Calu3 (cell line): Measurements from ENCODE around the gene OR10A4. TPM values are rescaled to one million over a fixed set of nuclear protein-coding genes. Genes with fewer than 3 reads are reported as not detected.
"Not testable (repeated sequence)": the region's sequence is repeated elsewhere in the genome, so short reads cannot be mapped to it uniquely, and the experiment has no call there.

Experiments used
- BruUV-seq: library from RNA; stranded (reverse); fragments of 400-500 nt; replicated peaks from 2 replicates; lab custom pipeline; 2021; lab: Mats Ljungman, UMichigan
- CTCF ChIA-PET: fragments of 300-600 bp; sonication (Branson Sonifier 250); formaldehyde crosslinking; loops from one replicate; lab custom pipeline; 2022; ENCODE audit warnings: antibody characterized with exemption; lab: Charles Lee
- DNase-seq: peaks from one replicate; pipeline ENCODE4 v3.0.0; 2022
- H3K27ac Mint-ChIP-seq: one replicate; pipeline ENCODE4 v1.8.0; 2022; ENCODE audit warnings: mixed read lengths; ENCODE audit not compliant: unreplicated experiment
- H3K27me3 Mint-ChIP-seq: one replicate; pipeline ENCODE4 v1.8.0; 2022; ENCODE audit warnings: mixed read lengths; ENCODE audit not compliant: unreplicated experiment
- H3K36me3 Mint-ChIP-seq: one replicate; pipeline ENCODE4 v1.8.0; 2022; ENCODE audit warnings: mild to moderate bottlenecking, moderate library complexity, mixed read lengths; ENCODE audit not compliant: insufficient read depth, unreplicated experiment
- H3K4me1 Mint-ChIP-seq: one replicate; pipeline ENCODE4 v1.8.0; 2022; ENCODE audit warnings: mild to moderate bottlenecking, low read depth, mixed read lengths; ENCODE audit not compliant: unreplicated experiment
- H3K4me3 Mint-ChIP-seq: one replicate; pipeline ENCODE4 v1.8.0; 2022; ENCODE audit warnings: mild to moderate bottlenecking, low read depth, moderate library complexity, mixed read lengths; ENCODE audit not compliant: unreplicated experiment
- H3K9me3 Mint-ChIP-seq: one replicate; pipeline ENCODE4 v1.8.0; 2022; ENCODE audit warnings: low read depth, mixed read lengths; ENCODE audit not compliant: unreplicated experiment
- intact Hi-C: fragments of 100-400 bp; cut with micrococcal nuclease; formaldehyde crosslinking; loops from one replicate; pipeline ENCODE4 v1.10.0; 2022; ENCODE audit not compliant: unreplicated experiment
- total RNA-seq: library from RNA; stranded (reverse); gene quantifications from 2 replicates; pipeline ENCODE4 v1.2.3, GENCODE V29; 2022
- TF ChIP-seq, protein P1 (sequence below): fragments of 200-600 bp; IDR thresholded peaks from one replicate; pipeline ENCODE4 v1.8.0; 2022; ENCODE audit warnings: antibody characterized with exemption; ENCODE audit not compliant: unreplicated experiment

OR10A4 gene
- total RNA-seq, 1 experiment from 2014 or later = not detected

DNA sequence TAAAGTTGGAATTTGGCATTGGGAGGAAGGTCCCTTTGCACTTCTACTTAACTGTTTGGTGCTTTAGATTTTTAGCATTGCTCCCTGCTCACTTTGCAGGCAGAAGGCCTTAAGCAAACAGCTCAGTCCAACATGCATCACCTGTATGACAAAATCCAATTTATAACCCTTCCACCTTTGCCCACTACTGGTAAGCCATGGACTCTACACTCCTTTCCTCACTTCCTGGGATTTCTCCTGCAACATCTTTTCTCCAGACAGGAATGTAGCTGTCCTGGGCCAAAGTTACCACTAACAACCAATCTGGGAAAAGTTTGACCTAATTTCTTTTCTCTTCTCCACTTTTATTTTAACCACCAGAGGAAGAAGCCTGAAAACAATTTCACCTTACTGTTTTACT lies 17.7 kb downstream of the OR10A4 start:
- Mint-ChIP-seq H3K27me3 (peaks cover 35% of the 10 kb centered on the region), H3K27ac (no peak overlapping the region), H3K9me3 (no peaks in the 10 kb centered on the region), H3K4me1 (no peaks in the 10 kb centered on the region), H3K36me3 (no peaks in the 10 kb centered on the region), H3K4me3 (no peak overlapping the region)
- TF ChIP-seq, protein P1, sequence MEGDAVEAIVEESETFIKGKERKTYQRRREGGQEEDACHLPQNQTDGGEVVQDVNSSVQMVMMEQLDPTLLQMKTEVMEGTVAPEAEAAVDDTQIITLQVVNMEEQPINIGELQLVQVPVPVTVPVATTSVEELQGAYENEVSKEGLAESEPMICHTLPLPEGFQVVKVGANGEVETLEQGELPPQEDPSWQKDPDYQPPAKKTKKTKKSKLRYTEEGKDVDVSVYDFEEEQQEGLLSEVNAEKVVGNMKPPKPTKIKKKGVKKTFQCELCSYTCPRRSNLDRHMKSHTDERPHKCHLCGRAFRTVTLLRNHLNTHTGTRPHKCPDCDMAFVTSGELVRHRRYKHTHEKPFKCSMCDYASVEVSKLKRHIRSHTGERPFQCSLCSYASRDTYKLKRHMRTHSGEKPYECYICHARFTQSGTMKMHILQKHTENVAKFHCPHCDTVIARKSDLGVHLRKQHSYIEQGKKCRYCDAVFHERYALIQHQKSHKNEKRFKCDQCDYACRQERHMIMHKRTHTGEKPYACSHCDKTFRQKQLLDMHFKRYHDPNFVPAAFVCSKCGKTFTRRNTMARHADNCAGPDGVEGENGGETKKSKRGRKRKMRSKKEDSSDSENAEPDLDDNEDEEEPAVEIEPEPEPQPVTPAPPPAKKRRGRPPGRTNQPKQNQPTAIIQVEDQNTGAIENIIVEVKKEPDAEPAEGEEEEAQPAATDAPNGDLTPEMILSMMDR = no peak
- BruUV-seq = no TSS peak
- intact Hi-C loops = no loop called here
- CTCF ChIA-PET = interaction anchor here (0.6 kb wide), 1 partner anchor 320 kb away, joined by 4 read pairs; no protein-coding TSS in a partner anchor
- DNase-seq = no peak

- Mint-ChIP-seq H3K4me3 (no peak overlapping the region), H3K9me3 (no peaks in the 10 kb centered on the region), H3K4me1 (no peaks in the 10 kb centered on the region), H3K27ac (no peak overlapping the region), H3K27me3 (peaks cover 37% of the 10 kb centered on the region), H3K36me3 (no peaks in the 10 kb centered on the region)
- BruUV-seq = no TSS peak
- intact Hi-C loops = no loop called here
- CTCF ChIA-PET = no interaction called here
- no peak for DNase-seq
- TF ChIP-seq, protein P1 = no peak
These were observed 18.6 kb downstream of the OR10A4 start for GRCh38 chr11:6895010-6895409.

GRCh38 chr11:6898911-6899310 lies 22.5 kb downstream of the OR10A4 start:
- Mint-ChIP-seq H3K9me3 (no peaks in the 10 kb centered on the region), H3K4me1 (no peaks in the 10 kb centered on the region), H3K4me3 (no peak overlapping the region), H3K27ac (no peak overlapping the region), H3K27me3 (peaks cover 23% of the 10 kb centered on the region), H3K36me3 (no peaks in the 10 kb centered on the region)
- TF ChIP-seq, protein P1 = no peak
- DNase-seq = no peak
- BruUV-seq = no TSS peak
- CTCF ChIA-PET = no interaction called here
- intact Hi-C loops = no loop called here

DNA sequence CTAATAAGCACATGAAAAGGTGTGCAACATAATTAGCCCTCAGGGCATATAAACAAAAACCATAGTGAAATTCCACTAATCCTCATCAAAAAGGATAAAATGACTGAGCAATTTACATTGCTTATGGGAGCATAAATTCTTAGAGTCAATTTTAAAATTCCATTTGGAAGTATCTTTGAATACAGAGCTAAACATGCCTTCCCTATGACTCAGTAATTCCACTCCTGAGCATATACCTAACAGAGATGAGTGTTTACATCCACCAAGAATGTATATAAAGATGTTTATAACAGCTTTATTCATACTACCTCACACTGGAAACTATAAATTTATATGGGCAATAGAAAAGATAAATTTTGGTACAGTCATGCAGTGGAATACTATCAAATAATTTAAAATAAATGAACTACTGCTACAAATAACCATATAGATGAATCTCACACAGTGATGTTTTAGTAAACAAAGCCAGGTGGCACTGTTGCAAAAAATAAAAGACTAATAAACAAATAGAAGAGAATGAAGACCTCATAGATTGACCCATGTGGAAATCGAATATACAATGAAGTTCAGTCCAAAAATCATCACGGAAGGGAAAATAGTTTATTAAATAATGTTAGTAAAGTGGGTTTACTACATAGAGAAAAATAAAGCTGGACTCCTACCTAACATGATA lies 24.0 kb downstream of the OR10A4 start:
- CTCF ChIA-PET = no interaction called here
- intact Hi-C loops = no loop called here
- Mint-ChIP-seq H3K27me3 (peaks cover 23% of the 10 kb centered on the region), H3K36me3 (no peaks in the 10 kb centered on the region), H3K4me1 (no peaks in the 10 kb centered on the region), H3K9me3 (no peaks in the 10 kb centered on the region), H3K27ac (no peak overlapping the region), H3K4me3 (no peak overlapping the region)
- no TSS peak for BruUV-seq
- TF ChIP-seq, protein P1 = no peak
- DNase-seq = no peak

DNA sequence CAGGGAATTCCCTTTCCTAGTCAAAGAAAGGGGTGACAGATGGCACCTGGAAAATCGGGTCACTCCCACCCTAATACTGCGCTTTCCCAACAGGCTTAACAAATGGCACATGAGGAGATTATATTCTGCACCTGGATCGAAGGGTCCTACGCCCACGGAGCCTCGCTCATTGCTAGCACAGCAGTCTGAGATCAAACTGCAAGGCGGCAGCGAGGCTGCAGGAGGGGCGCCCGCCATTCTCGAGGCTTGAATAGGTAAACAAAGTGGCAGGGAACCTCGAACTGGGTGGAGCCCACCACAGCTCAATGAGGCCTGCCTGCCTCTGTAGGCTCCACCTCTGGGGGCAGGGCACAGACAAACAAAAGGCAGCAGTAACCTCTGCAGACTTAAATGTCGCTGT lies 28.4 kb downstream of the OR10A4 start:
- H3K27ac Mint-ChIP-seq, intact Hi-C loops, H3K9me3 Mint-ChIP-seq, DNase-seq, CTCF ChIA-PET, BruUV-seq, H3K4me3 Mint-ChIP-seq, H3K36me3 Mint-ChIP-seq, H3K4me1 Mint-ChIP-seq: not testable (repeated sequence)
- H3K27me3 Mint-ChIP-seq = peaks cover 12% of the 10 kb centered on the region
